ENCODE results near the gene NAB1.

The NAB1 gene

GRCh38 chr2:190626641-190627210 is 22.2 kb upstream of the NAB1 start:
- Mint-ChIP-seq H3K27ac (peak overlapping the region in 2 of 3 experiments; percentile 44 to 90), H3K4me1 (peaks cover 30% of the 10 kb centered on the region), H3K4me3 (no peak overlapping the region), H3K9me3 (peaks cover 11% of the 10 kb centered on the region), H3K36me3 (ENCODE audit: low read depth) (peaks cover 4% of the 10 kb centered on the region), H3K27me3 (ENCODE audit: low read depth) (no peaks in the 10 kb centered on the region)
- TF ChIP-seq, protein P1, sequence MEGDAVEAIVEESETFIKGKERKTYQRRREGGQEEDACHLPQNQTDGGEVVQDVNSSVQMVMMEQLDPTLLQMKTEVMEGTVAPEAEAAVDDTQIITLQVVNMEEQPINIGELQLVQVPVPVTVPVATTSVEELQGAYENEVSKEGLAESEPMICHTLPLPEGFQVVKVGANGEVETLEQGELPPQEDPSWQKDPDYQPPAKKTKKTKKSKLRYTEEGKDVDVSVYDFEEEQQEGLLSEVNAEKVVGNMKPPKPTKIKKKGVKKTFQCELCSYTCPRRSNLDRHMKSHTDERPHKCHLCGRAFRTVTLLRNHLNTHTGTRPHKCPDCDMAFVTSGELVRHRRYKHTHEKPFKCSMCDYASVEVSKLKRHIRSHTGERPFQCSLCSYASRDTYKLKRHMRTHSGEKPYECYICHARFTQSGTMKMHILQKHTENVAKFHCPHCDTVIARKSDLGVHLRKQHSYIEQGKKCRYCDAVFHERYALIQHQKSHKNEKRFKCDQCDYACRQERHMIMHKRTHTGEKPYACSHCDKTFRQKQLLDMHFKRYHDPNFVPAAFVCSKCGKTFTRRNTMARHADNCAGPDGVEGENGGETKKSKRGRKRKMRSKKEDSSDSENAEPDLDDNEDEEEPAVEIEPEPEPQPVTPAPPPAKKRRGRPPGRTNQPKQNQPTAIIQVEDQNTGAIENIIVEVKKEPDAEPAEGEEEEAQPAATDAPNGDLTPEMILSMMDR (IDR thresholded peaks at IDR 0.05; ENCODE audit: unreplicated experiment in 3 of 3), result no peak

DNA sequence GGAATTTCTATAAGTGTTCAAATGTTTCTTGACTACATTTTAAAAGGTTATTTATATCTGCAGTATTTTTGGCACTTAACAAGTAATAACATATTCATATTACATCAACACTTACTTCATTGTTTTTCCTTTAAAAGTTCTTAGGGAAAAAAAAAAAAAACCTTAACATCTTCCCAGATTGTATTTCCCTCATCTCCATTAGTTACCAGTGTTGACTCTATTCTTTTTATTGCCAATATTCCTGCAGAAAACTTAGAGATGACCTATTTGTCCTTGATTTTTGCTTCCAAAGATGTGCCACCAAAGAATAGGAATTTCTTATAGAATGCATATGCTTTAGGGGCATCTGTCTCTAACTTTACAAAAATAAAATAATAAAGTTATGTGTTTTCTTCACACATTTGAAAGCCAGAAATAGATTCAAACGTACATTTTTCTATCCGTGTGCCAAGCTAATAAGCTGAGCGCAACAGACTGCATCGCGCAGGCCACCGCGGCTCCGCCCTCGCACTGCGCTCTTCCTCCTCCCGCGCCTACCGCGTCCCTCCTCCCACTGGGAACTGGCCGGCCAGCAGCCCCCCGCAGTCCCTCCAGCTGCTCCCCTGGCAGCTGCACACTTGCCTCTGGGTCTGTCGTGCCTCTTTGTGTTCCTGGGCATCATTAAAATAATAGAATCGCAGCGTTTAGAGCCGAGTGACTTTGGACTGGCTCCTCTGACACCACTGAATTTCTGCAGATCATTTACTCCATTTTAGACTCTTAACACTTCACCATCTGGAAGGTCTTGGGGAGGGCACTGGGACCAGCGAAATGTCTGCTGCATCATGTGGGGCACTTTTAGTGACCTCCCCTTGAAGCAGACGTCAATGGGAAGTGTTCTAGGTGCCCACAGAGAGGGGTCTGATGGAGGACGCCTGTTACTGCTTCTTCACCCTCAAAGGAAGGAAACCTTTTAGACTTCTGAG is 21.2 kb upstream of the NAB1 start:
- Mint-ChIP-seq H3K27ac (peak overlapping the region; percentile 90 to 97 (median 92)), H3K4me1 (peaks cover 30% of the 10 kb centered on the region), H3K4me3 (peak overlapping the region; percentile 74 to 82 (median 82)), H3K36me3 (ENCODE audit: low read depth) (peaks cover 4% of the 10 kb centered on the region), H3K27me3 (ENCODE audit: low read depth) (no peaks in the 10 kb centered on the region), H3K9me3 (peaks cover 11% of the 10 kb centered on the region)
- TF ChIP-seq, protein P1 (IDR thresholded peaks at IDR 0.05; ENCODE audit: unreplicated experiment in 3 of 3), result no peak

- Mint-ChIP-seq H3K9me3 (peaks cover 6% of the 10 kb centered on the region), H3K27me3 (ENCODE audit: low read depth) (no peaks in the 10 kb centered on the region), H3K36me3 (ENCODE audit: low read depth) (peaks cover 4% of the 10 kb centered on the region), H3K4me1 (peaks cover 30% of the 10 kb centered on the region), H3K4me3 (peak overlapping the region; percentile 36 to 82 (median 74)), H3K27ac (peak overlapping the region; percentile 90 to 97 (median 92))
- TF ChIP-seq, protein P1 (IDR thresholded peaks at IDR 0.05; ENCODE audit: unreplicated experiment in 3 of 3), result no peak
Observed at GRCh38 chr2:190628591-190629319, 20.1 kb upstream of the NAB1 start.

- Mint-ChIP-seq H3K27ac (no peak overlapping the region), H3K4me3 (no peak overlapping the region), H3K36me3 (ENCODE audit: low read depth) (no peaks in the 10 kb centered on the region), H3K4me1 (peaks cover 25% of the 10 kb centered on the region), H3K9me3 (no peaks in the 10 kb centered on the region), H3K27me3 (ENCODE audit: low read depth) (no peaks in the 10 kb centered on the region)
- TF ChIP-seq, protein P1 (IDR thresholded peaks at IDR 0.05; ENCODE audit: unreplicated experiment in 3 of 3), result no peak
Observed at GRCh38 chr2:190634381-190634780, 14.5 kb upstream of the NAB1 start.

- TF ChIP-seq, protein P1 (IDR thresholded peaks at IDR 0.05; ENCODE audit: unreplicated experiment in 3 of 3), result no peak
- Mint-ChIP-seq H3K4me3 (no peak overlapping the region), H3K4me1 (peaks cover 20% of the 10 kb centered on the region), H3K9me3 (no peaks in the 10 kb centered on the region), H3K27ac (peak overlapping the region in 1 of 3 experiments; percentile 41), H3K27me3 (ENCODE audit: low read depth) (no peaks in the 10 kb centered on the region), H3K36me3 (ENCODE audit: low read depth) (no peaks in the 10 kb centered on the region)
Observed at GRCh38 chr2:190635781-190636180, 13.1 kb upstream of the NAB1 start.
